Measurements from ENCODE around the gene NPAS3. TPM values are rescaled to one million over a fixed set of nuclear protein-coding genes. Genes with fewer than 3 reads are reported as not detected.
A peak's percentile ranks its signal among the peaks of the same experiment; 100 is the strongest.

Gene NPAS3
- total RNA-seq, 1 donor from 2014 or later: 2.5 TPM

DNA sequence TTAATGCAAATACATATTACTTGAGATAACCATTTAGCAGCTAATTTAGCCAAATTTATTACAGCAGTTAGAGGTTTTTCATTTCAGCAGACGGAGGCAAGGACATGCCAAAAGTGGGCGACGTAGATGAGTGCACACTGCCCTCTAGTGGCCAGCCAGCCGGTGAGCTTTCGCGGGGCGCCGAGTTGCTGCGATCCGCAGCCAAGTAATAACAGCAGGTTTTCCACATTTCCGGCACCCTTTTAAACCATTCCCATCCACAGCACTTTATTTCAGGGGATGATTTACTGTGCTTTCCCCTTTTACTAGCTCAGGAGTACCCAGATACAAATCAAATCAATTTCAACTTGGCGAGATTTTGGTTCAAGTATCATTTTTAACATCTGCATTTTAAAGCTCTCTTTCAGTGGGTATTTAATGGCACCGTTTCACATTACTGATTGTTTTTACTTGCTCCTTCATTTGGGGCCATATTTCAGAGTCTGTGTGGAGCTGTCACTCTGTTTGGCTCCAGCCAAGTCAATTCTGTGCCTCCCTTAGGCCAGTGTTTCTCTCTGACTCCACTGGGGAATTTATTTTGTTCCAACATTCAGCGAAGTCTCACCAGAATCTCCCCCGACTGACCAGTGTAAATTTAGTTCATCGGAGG lies 854.2 kb downstream of the NPAS3 start:
- TF ChIP-seq, protein P1, sequence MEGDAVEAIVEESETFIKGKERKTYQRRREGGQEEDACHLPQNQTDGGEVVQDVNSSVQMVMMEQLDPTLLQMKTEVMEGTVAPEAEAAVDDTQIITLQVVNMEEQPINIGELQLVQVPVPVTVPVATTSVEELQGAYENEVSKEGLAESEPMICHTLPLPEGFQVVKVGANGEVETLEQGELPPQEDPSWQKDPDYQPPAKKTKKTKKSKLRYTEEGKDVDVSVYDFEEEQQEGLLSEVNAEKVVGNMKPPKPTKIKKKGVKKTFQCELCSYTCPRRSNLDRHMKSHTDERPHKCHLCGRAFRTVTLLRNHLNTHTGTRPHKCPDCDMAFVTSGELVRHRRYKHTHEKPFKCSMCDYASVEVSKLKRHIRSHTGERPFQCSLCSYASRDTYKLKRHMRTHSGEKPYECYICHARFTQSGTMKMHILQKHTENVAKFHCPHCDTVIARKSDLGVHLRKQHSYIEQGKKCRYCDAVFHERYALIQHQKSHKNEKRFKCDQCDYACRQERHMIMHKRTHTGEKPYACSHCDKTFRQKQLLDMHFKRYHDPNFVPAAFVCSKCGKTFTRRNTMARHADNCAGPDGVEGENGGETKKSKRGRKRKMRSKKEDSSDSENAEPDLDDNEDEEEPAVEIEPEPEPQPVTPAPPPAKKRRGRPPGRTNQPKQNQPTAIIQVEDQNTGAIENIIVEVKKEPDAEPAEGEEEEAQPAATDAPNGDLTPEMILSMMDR (IDR thresholded peaks at IDR 0.05; ENCODE audit: borderline replicate concordance): peak; percentile 94
- Histone ChIP-seq H3K27me3 (ENCODE audit: low read depth) (no peaks in the 10 kb centered on the region), H3K9me3 (replicated peaks) (no peaks in the 10 kb centered on the region), H3K4me3 (peak overlapping the region; percentile 52), H3K27ac (replicated peaks) (peak overlapping the region; percentile 26), H3K36me3 (no peaks in the 10 kb centered on the region), H3K4me1 (peaks cover 11% of the 10 kb centered on the region)
- DNase-seq: peak; percentile 81
- intact Hi-C loops (cut with micrococcal nuclease): loop anchor here (5.0 kb wide), 1 partner anchor 1216 kb away; no protein-coding TSS in a partner anchor

- Histone ChIP-seq H3K36me3 (no peaks in the 10 kb centered on the region), H3K27me3 (ENCODE audit: low read depth) (no peaks in the 10 kb centered on the region), H3K9me3 (replicated peaks) (no peaks in the 10 kb centered on the region), H3K4me3 (peak overlapping the region; percentile 52), H3K27ac (replicated peaks) (no peak overlapping the region), H3K4me1 (peaks cover 11% of the 10 kb centered on the region)
- DNase-seq: no peak
- intact Hi-C loops (cut with micrococcal nuclease): loop anchor here (5.0 kb wide), 1 partner anchor 1216 kb away; no protein-coding TSS in a partner anchor
- TF ChIP-seq, protein P1 (IDR thresholded peaks at IDR 0.05; ENCODE audit: borderline replicate concordance): no peak
These were observed 854.9 kb downstream of the NPAS3 start for GRCh38 chr14:33793398-33794110.

GRCh38 chr14:33794791-33795305 lies 856.2 kb downstream of the NPAS3 start:
- no peak overlapping the region for H3K27ac ChIP-seq (replicated peaks)
- H3K27me3 ChIP-seq (ENCODE audit: low read depth): peaks cover 11% of the 10 kb centered on the region
- no peaks in the 10 kb centered on the region for H3K36me3 ChIP-seq
- peaks cover 11% of the 10 kb centered on the region for H3K4me1 ChIP-seq
- H3K4me3 ChIP-seq: no peak overlapping the region
- H3K9me3 ChIP-seq (replicated peaks): no peaks in the 10 kb centered on the region
- no peak for DNase-seq
- TF ChIP-seq, protein P1 (IDR thresholded peaks at IDR 0.05; ENCODE audit: borderline replicate concordance): no peak
- intact Hi-C loops (cut with micrococcal nuclease): loop anchor here (5.0 kb wide), 1 partner anchor 1218 kb away; no protein-coding TSS in a partner anchor

GRCh38 chr14:33796356-33796755 lies 857.7 kb downstream of the NPAS3 start:
- TF ChIP-seq, protein P1 (IDR thresholded peaks at IDR 0.05; ENCODE audit: borderline replicate concordance): no peak
- peaks cover 15% of the 10 kb centered on the region for H3K4me1 ChIP-seq
- intact Hi-C loops (cut with micrococcal nuclease): no loop called here
- no peaks in the 10 kb centered on the region for H3K9me3 ChIP-seq (replicated peaks)
- peaks cover 26% of the 10 kb centered on the region for H3K27me3 ChIP-seq (ENCODE audit: low read depth)
- H3K36me3 ChIP-seq: no peaks in the 10 kb centered on the region
- no peak overlapping the region for H3K4me3 ChIP-seq
- DNase-seq: no peak
- H3K27ac ChIP-seq (replicated peaks): no peak overlapping the region

GRCh38 chr14:33799705-33800570 lies 861.3 kb downstream of the NPAS3 start:
- peak; percentile 16 for DNase-seq
- TF ChIP-seq, protein P1 (IDR thresholded peaks at IDR 0.05; ENCODE audit: borderline replicate concordance): no peak
- Histone ChIP-seq H3K9me3 (replicated peaks) (no peaks in the 10 kb centered on the region), H3K36me3 (no peaks in the 10 kb centered on the region), H3K27me3 (ENCODE audit: low read depth) (peaks cover 36% of the 10 kb centered on the region), H3K27ac (replicated peaks) (no peak overlapping the region), H3K4me3 (peak overlapping the region; percentile 54), H3K4me1 (peaks cover 4% of the 10 kb centered on the region)
- intact Hi-C loops (cut with micrococcal nuclease): no loop called here
